Fibroblast of lung (primary cell): ENCODE data around the gene PPA1.

ENCODE experiments used
- EZH2 ChIP-seq: IDR thresholded peaks from 2 replicates; pipeline ENCODE4 v1.5.1; 2012; ENCODE audit warnings: low read length, control low read depth, mild to moderate bottlenecking; ENCODE audit errors: missing control alignments
- TF ChIP-seq, protein P1 (sequence below), 2 donors: IDR thresholded peaks in 1 of 2; conservative IDR thresholded peaks in 1 of 2; 1 replicate in 1 of 2; 2 replicates in 1 of 2; pipeline ENCODE4 v1.5.1; 2011 to 2012; ENCODE audit warnings: low read length in 2 of 2, control low read depth in 1 of 2, inconsistent platforms in 1 of 2, low read depth in 1 of 2, mild to moderate bottlenecking in 1 of 2

GRCh38 chr10:70188768-70189167 is 44.5 kb downstream of the PPA1 start:
- TF ChIP-seq, protein P1, sequence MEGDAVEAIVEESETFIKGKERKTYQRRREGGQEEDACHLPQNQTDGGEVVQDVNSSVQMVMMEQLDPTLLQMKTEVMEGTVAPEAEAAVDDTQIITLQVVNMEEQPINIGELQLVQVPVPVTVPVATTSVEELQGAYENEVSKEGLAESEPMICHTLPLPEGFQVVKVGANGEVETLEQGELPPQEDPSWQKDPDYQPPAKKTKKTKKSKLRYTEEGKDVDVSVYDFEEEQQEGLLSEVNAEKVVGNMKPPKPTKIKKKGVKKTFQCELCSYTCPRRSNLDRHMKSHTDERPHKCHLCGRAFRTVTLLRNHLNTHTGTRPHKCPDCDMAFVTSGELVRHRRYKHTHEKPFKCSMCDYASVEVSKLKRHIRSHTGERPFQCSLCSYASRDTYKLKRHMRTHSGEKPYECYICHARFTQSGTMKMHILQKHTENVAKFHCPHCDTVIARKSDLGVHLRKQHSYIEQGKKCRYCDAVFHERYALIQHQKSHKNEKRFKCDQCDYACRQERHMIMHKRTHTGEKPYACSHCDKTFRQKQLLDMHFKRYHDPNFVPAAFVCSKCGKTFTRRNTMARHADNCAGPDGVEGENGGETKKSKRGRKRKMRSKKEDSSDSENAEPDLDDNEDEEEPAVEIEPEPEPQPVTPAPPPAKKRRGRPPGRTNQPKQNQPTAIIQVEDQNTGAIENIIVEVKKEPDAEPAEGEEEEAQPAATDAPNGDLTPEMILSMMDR (conservative IDR thresholded peaks at IDR 0.05 in 1 of 2, IDR thresholded peaks at IDR 0.05 in 1 of 2; ENCODE audit: low read depth in 1 of 2, low read length in 2 of 2), result no peak
- no peak for TF ChIP-seq EZH2
